ENCODE data around the gene ATP8B4.

DNA sequence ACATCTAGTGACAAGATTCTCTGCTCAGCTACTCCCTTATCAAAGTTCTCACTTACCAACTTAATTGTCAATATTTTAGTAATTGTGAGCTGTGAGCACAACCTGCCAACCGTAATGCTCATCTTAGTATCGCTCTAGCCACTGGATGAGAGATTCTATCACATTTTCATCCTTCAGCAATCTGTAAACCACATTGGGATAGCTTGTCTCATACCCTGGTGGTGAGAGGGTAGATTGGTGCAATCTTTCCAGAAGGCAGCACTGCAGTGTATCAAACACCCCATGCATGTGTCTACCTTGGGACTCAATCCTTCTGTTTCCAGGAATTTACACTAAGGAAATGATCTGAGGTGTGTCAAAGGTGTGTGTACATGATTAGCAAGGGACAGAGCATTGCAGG lies 18.9 kb upstream of the ATP8B4 start:
- TF ChIP-seq, protein P1, sequence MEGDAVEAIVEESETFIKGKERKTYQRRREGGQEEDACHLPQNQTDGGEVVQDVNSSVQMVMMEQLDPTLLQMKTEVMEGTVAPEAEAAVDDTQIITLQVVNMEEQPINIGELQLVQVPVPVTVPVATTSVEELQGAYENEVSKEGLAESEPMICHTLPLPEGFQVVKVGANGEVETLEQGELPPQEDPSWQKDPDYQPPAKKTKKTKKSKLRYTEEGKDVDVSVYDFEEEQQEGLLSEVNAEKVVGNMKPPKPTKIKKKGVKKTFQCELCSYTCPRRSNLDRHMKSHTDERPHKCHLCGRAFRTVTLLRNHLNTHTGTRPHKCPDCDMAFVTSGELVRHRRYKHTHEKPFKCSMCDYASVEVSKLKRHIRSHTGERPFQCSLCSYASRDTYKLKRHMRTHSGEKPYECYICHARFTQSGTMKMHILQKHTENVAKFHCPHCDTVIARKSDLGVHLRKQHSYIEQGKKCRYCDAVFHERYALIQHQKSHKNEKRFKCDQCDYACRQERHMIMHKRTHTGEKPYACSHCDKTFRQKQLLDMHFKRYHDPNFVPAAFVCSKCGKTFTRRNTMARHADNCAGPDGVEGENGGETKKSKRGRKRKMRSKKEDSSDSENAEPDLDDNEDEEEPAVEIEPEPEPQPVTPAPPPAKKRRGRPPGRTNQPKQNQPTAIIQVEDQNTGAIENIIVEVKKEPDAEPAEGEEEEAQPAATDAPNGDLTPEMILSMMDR (IDR thresholded peaks at IDR 0.05): no peak
- no peak for TF ChIP-seq POLR2A (IDR thresholded peaks at IDR 0.05)
